ENCODE data around the gene ISY1.

DNA sequence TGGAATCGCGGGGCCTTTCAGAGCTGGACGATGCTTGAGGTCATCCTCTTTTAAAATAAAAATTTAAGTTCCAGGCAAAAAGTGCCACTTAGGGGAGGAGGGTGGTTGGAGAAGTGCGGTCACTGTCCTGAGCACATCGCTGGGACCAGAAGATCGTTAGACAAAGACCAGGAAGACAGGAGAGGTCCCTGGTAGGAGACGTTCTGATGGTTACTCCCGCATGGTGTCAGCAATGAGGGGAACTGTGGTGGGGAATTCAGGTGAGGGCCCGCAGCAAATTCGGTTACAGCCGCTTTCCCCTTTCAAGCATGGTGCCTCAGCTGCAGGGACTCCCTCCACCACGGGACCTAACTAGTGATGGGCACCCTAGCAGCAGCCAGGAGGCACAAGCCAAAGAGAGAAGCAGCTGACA, 1.0 kb upstream of the ISY1 start:
- TF ChIP-seq, protein P1, sequence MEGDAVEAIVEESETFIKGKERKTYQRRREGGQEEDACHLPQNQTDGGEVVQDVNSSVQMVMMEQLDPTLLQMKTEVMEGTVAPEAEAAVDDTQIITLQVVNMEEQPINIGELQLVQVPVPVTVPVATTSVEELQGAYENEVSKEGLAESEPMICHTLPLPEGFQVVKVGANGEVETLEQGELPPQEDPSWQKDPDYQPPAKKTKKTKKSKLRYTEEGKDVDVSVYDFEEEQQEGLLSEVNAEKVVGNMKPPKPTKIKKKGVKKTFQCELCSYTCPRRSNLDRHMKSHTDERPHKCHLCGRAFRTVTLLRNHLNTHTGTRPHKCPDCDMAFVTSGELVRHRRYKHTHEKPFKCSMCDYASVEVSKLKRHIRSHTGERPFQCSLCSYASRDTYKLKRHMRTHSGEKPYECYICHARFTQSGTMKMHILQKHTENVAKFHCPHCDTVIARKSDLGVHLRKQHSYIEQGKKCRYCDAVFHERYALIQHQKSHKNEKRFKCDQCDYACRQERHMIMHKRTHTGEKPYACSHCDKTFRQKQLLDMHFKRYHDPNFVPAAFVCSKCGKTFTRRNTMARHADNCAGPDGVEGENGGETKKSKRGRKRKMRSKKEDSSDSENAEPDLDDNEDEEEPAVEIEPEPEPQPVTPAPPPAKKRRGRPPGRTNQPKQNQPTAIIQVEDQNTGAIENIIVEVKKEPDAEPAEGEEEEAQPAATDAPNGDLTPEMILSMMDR (IDR thresholded peaks at IDR 0.05), result peak in 1 of 5 experiments; percentile 7
- TF ChIP-seq POLR2A (IDR thresholded peaks at IDR 0.05), result no peak
